Activated effector memory CD4-positive, alpha-beta T cell treated with Interleukin-2 at 50 U/mL for 16 hours (primary cell): ENCODE data around the gene PROSER1.
"Not testable (repeated sequence)": the region's sequence is repeated elsewhere in the genome, so short reads cannot be mapped to it uniquely, and the experiment has no call there.

ENCODE experiments used
- DNase-seq: peaks from one replicate; pipeline ENCODE4 v3.0.0-alpha.2; 2020

The PROSER1 gene

GRCh38 chr13:39023761-39024160 is 14.1 kb downstream of the PROSER1 start:
- DNase-seq = no peak

GRCh38 chr13:39023316-39023715 is 14.6 kb downstream of the PROSER1 start:
- no peak for DNase-seq

GRCh38 chr13:39020853-39021462 is 16.9 kb downstream of the PROSER1 start:
- DNase-seq = no peak

DNA sequence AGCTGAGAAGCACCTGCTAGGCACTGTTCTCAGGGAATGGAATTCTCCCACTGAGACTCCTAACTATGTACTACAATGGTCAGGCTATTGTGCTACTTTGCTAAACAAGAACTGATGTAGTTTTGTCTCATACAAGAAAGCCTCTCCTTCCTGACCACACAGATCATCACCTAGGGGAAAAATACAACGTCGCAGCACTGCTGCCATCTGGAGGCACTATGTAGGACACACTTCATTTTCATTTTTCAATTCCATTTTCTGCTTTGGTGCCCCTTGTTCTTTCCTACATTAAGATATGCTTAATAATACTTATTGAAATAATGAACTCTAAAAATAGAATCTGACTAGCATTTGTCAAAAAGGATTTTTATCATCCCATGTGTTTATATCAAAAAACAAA is 21.1 kb downstream of the PROSER1 start:
- DNase-seq = no peak

DNA sequence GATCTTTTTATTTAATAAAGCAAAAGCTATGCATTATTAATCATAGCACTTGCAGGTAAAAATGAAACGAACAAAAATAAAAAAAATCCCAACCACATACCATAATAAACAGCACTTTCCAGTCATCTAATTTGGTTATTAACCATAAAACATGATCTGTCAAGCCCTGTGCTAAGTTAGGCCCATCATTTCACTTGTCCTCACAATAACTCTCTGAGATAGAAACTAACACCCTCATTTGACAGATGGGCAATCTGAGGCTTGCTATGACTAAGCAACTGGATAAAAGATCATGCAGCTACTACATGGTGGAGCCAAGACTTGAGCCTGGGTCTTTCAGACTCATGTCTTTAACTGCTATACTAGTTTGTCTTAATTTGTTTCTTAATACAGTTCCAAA is 21.8 kb downstream of the PROSER1 start:
- no peak for DNase-seq

GRCh38 chr13:39013462-39013861 is 24.4 kb downstream of the PROSER1 start:
- DNase-seq = no peak

- DNase-seq = no peak
Observed at GRCh38 chr13:39012608-39013007, 25.3 kb downstream of the PROSER1 start.

DNA sequence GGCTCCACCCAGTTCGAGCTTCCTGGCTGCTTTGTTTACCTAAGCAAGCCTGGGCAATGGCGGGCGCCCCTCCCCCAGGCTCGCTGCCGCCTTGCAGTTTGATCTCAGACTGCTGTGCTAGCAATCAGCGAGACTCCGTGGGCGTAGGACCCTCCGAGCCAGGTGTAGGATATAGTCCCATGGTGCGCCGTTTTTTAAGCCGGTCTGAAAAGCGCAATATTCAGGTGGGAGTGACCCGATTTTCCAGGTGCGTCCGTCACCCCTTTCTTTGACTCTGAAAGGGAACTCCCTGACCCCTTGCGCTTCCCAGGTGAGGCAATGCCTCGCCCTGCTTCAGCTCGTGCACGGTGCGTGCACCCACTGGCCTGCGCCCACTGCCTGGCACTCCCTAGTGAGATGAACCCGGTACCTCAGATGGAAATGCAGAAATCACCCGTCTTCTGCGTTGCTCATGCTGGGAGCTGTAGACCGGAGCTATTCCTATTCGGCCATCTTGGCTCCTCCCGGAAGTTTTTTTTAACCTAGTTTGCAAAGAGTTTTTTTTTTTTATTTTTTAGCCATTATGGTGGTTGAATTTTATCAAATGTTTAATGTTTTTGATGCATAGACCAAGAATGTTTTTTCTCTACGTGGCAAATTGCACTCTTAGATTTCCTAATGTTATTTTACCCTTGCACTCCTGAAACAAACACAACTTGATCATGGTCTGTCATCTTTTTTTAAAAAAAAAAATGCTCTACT is 31.3 kb downstream of the PROSER1 start:
- DNase-seq = not testable (repeated sequence)

- DNase-seq = no peak
Observed at GRCh38 chr13:38998739-38999138, 39.1 kb downstream of the PROSER1 start.

DNA sequence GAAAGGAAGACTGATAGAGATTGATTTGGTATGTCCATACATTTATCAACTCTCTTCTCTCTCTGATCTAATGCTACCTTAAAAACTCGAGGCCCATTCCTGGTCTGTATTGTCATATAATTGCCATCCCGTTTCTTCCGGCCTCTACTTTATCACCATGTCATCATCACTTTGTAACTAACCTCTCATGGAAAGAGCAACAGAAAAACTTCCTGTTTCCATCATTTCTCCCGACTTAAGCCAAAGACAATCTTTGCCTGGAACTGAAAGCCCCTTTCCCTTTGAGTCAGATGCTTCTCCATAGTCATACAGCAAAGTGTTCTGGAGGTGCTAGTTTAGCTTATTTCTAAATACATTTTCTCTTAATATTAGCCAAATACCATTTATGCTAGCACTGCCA is 44.5 kb downstream of the PROSER1 start:
- no peak for DNase-seq

GRCh38 chr13:38990693-38991092 is 47.2 kb downstream of the PROSER1 start, which contains the start of gene STOML3:
Gene STOML3 (minus strand): TSS chr13:38990831. CDS start chr13:38990721, 110 bp downstream.
- DNase-seq = no peak

DNA sequence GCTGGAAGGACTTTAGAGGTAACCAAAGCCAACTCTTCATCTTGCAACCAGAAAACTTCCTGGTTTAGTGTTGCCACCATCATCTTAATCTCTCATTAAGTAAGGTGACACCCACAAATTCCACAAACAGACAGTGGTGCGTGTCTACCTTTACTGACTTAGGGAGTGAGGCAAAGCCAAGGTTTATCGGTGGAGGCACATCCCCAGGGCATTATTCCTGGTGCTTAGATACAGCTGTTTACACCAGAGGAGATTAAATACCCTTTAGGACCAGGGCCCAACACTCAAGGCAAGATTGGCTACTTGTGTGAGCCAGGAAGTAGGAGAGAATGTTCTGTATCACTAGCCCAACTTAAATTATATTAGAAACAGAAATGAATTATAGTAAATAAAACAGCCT is 56.8 kb downstream of the PROSER1 start:
- DNase-seq = no peak

GRCh38 chr13:38980750-38981078 is 57.2 kb downstream of the PROSER1 start:
- DNase-seq = no peak

DNA sequence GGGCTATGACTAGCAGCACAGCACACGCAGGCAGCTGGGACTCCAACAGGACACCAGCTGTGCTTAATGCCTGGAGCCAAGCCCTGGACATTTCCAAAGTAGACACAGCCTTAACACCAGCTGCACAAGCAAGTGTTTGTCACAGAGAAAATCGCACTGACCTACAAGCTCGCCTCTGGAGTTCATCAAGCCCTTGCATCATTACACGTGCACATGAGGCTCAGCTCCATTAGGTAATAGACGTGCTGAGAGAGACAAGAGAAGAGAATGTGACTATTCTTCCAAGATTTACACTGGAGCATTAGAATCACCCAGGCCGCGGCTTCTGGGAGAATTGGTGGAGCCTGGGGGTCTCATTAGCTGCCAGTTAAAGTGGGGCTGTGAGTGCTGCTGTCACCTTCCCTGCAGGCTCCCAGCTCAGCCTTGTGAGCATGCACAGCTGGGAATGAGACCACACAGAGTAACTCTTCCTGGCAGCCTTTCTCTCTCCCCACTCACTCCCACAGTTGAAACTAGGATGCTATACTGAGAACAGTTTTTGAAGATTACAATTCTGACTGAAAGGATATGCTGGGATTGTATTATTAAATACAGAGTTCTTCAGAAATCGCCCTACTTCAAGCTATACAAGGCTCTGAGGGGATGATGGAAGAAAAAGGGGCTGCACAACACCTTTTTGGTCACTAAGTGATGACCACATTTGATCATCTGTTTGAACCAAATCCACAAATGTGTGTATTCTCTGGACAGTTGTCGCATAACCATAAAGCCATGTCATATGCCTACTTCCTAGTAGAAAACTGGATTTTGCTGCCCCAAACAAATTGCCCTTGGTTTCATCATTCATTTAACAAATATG is 57.8 kb downstream of the PROSER1 start:
- no peak for DNase-seq

DNA sequence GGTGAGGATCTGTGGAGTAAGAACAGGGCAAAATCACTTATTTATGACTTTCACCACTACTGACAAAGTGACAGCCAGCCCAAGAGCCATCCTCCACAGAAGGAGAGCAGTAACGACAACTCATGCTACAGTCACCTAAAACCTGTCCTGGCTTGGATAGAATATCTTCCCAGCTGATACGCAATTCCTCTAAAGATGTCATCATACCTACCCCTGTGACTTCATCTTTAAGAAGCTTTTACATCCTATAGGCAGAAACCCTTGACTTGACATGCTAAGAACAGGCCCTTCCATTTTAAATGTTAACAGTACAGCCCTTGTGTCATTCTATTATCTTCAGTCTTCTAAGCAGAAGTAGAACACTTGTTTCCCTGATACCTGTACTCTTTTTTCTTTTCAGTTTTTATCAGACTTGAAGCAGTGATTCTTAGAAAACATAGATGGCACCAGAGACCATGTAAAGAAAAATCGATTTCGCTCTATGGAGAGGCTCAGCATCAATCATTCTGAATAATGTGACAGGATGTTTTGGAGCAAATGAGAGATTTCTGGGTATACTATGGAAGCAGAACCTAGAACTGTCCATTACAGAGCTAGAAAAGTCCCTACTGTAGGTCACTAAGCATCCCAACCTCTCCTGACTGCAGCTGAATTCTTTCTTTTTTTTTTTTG is 67.4 kb downstream of the PROSER1 start:
- no peak for DNase-seq

- no peak for DNase-seq
Observed at GRCh38 chr13:38969187-38969586, 68.7 kb downstream of the PROSER1 start.

- no peak for DNase-seq
Observed at GRCh38 chr13:38967446-38967845, 70.4 kb downstream of the PROSER1 start.

DNA sequence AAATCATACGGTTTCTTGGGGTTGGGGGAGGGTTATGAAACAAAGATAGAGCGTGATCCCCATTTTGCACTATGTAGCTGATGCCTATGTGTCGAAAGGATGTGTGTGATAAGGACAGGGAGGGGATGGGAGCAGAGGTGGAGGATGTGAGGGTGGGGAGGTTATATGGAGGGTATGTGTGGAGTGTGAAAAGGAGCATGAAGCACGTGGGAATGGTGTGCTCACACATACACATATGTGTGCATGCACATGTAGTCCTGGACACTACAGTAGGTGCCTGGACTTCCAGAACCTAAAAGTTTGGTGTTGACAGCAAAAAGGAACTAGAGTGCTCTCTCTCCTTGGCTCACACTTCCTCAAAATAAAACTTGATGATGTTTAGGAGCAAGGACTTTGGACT is 72.6 kb downstream of the PROSER1 start:
- no peak for DNase-seq

- DNase-seq = no peak
Observed at GRCh38 chr13:38960175-38960574, 77.7 kb downstream of the PROSER1 start.
